WTC11 (cell line): ENCODE results near the gene EHD1. TPM values are rescaled to one million over a fixed set of nuclear protein-coding genes. Genes with fewer than 3 reads are reported as not detected.

Source experiments
- ATAC-seq: fragments of 200-7000 bp; cut with Tn5 transposase; 2 replicates; pipeline ENCODE4 v1.10.0; 2021; ENCODE audit warnings: mild to moderate bottlenecking, moderate library complexity
- CTCF ChIA-PET: fragments of 300-600 bp; sonication (Branson Sonifier 250); formaldehyde crosslinking; loops from one replicate; lab custom pipeline; 2021; ENCODE audit warnings: antibody characterized with exemption; lab: Charles Lee
- POLR2A ChIA-PET: fragments of 350-600 bp; sonication (Branson Sonifier 250); formaldehyde crosslinking; loops from one replicate; lab custom pipeline; 2021; ENCODE audit warnings: antibody characterized with exemption; lab: Charles Lee
- DNase-seq: peaks from one replicate; pipeline ENCODE4 v3.0.0; 2021; ENCODE audit warnings: low spot score
- H3K27ac Mint-ChIP-seq: 2 replicates; pipeline ENCODE4 v1.8.0; 2021; ENCODE audit warnings: mixed read lengths
- H3K27me3 Mint-ChIP-seq: 2 replicates; pipeline ENCODE4 v1.8.0; 2021; ENCODE audit warnings: low read depth, mild to moderate bottlenecking, moderate library complexity, mixed read lengths
- H3K36me3 Mint-ChIP-seq: 2 replicates; pipeline ENCODE4 v1.8.0; 2021; ENCODE audit warnings: mixed read lengths
- H3K4me1 Mint-ChIP-seq: 2 replicates; pipeline ENCODE4 v1.8.0; 2022; ENCODE audit warnings: mixed read lengths
- H3K4me3 Mint-ChIP-seq: 2 replicates; pipeline ENCODE4 v1.8.0; 2021; ENCODE audit warnings: mild to moderate bottlenecking, moderate library complexity, mixed read lengths
- H3K9me3 Mint-ChIP-seq: 2 replicates; pipeline ENCODE4 v1.8.0; 2021; ENCODE audit warnings: mixed read lengths
- HMGA2 ChIP-seq: fragments of 250-450 bp; sonication (Bioruptor Pico); IDR thresholded peaks from 2 replicates; pipeline ENCODE4 v1.4.0; 2021; ENCODE audit warnings: mild to moderate bottlenecking, moderate library complexity
- JUN ChIP-seq: sonication (generic); formaldehyde crosslinking; IDR thresholded peaks from 2 replicates; pipeline ENCODE4 v1.8.0; 2023; ENCODE audit warnings: mild to moderate bottlenecking, missing genetic modification reagents
- NR2C2 ChIP-seq: sonication (generic); formaldehyde crosslinking; IDR thresholded peaks from 2 replicates; pipeline ENCODE4 v1.8.0; 2022; ENCODE audit warnings: mild to moderate bottlenecking, missing genetic modification reagents
- SP1 ChIP-seq: sonication (generic); formaldehyde crosslinking; conservative IDR thresholded peaks from 2 replicates; pipeline ENCODE4 v1.8.1; 2022; ENCODE audit warnings: missing genetic modification reagents
- TCF7 ChIP-seq: sonication (generic); formaldehyde crosslinking; IDR thresholded peaks from 2 replicates; pipeline ENCODE4 v1.8.0; 2022; ENCODE audit warnings: mild to moderate bottlenecking, low read depth, missing genetic modification reagents, moderate library complexity
- TEAD4 ChIP-seq: sonication (generic); formaldehyde crosslinking; IDR thresholded peaks from 2 replicates; pipeline ENCODE4 v1.8.0; 2022; ENCODE audit warnings: mild to moderate bottlenecking, missing genetic modification reagents
- total RNA-seq: library from RNA; stranded (reverse); gene quantifications from 3 replicates; pipeline ENCODE4 v1.2.3, GENCODE V29; 2021
- TF ChIP-seq, protein P1 (sequence below): sonication (generic); formaldehyde crosslinking; IDR thresholded peaks from 2 replicates; pipeline ENCODE4 v1.8.1; 2022; ENCODE audit warnings: missing genetic modification reagents, borderline replicate concordance
- TF ChIP-seq, protein P2 (sequence below): fragments of 250-450 bp; sonication (Bioruptor Pico); IDR thresholded peaks from 2 replicates; pipeline ENCODE4 v1.9.0; 2021; ENCODE audit warnings: mild to moderate bottlenecking
- TF ChIP-seq, protein P3 (sequence below): fragments of 250-450 bp; sonication (Bioruptor Pico); conservative IDR thresholded peaks from 2 replicates; pipeline ENCODE4 v1.9.0; 2021; ENCODE audit warnings: mild to moderate bottlenecking
- TF ChIP-seq, protein P4 (sequence below): fragments of 250-450 bp; sonication (Bioruptor Pico); IDR thresholded peaks from 2 replicates; pipeline ENCODE4 v1.9.0; 2021; ENCODE audit warnings: mild to moderate bottlenecking, borderline replicate concordance
- TF ChIP-seq, protein P5 (sequence below): sonication (generic); formaldehyde crosslinking; IDR thresholded peaks from 2 replicates; pipeline ENCODE4 v1.8.0; 2022; ENCODE audit warnings: mild to moderate bottlenecking, missing genetic modification reagents
- TF ChIP-seq, protein P6 (sequence below): sonication (generic); formaldehyde crosslinking; IDR thresholded peaks from 2 replicates; pipeline ENCODE4 v1.8.1; 2023; ENCODE audit warnings: mild to moderate bottlenecking, moderate library complexity, missing genetic modification reagents
- TF ChIP-seq, protein P7 (sequence below): fragments of 250-450 bp; sonication (Bioruptor Pico); IDR thresholded peaks from 2 replicates; pipeline ENCODE4 v1.9.0; 2021; ENCODE audit warnings: moderate library complexity, mild to moderate bottlenecking, inconsistent platforms, borderline replicate concordance

The EHD1 gene
- total RNA-seq, 1 experiment from 2014 or later: 38.1 TPM

DNA sequence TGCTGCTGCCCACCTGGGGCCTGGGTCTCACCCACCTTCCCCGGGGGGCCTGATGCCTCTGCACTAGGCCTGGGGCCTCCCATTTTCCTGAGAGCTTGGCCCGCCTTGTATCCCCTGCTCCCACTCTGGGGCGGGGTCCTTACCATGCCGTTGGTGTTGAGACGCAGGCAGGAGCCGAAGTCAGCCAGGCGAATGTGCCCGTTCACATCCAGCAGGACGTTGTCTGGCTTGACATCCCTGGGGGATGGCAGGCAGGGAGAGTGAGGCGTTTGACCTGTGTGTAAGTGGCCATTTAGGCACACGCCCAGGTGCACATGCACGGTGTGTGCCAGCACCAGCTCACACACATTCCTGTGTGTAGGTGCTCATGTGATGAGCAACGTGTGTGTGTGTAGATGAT lies 39.1 kb downstream of the EHD1 start:
- H3K4me1 Mint-ChIP-seq: peaks cover 23% of the 10 kb centered on the region
- no peaks in the 10 kb centered on the region for H3K27me3 Mint-ChIP-seq
- POLR2A ChIA-PET: no interaction called here
- no peaks in the 10 kb centered on the region for H3K9me3 Mint-ChIP-seq
- peak overlapping the region; percentile 62; the same call in 1 of the 2 replicates for H3K27ac Mint-ChIP-seq
- no peak for ATAC-seq
- DNase-seq: no peak
- TF ChIP-seq HMGA2: no peak
- TF ChIP-seq TEAD4: no peak
- no peak for TF ChIP-seq NR2C2
- TF ChIP-seq, protein P1, sequence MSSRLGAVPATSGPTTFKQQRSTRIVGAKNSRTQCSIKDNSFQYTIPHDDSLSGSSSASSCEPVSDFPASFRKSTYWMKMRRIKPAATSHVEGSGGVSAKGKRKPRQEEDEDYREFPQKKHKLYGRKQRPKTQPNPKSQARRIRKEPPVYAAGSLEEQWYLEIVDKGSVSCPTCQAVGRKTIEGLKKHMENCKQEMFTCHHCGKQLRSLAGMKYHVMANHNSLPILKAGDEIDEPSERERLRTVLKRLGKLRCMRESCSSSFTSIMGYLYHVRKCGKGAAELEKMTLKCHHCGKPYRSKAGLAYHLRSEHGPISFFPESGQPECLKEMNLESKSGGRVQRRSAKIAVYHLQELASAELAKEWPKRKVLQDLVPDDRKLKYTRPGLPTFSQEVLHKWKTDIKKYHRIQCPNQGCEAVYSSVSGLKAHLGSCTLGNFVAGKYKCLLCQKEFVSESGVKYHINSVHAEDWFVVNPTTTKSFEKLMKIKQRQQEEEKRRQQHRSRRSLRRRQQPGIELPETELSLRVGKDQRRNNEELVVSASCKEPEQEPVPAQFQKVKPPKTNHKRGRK: no peak
- TF ChIP-seq, protein P2, sequence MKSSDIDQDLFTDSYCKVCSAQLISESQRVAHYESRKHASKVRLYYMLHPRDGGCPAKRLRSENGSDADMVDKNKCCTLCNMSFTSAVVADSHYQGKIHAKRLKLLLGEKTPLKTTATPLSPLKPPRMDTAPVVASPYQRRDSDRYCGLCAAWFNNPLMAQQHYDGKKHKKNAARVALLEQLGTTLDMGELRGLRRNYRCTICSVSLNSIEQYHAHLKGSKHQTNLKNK (CRISPR knock-in tag): no peak
- TF ChIP-seq, protein P3, sequence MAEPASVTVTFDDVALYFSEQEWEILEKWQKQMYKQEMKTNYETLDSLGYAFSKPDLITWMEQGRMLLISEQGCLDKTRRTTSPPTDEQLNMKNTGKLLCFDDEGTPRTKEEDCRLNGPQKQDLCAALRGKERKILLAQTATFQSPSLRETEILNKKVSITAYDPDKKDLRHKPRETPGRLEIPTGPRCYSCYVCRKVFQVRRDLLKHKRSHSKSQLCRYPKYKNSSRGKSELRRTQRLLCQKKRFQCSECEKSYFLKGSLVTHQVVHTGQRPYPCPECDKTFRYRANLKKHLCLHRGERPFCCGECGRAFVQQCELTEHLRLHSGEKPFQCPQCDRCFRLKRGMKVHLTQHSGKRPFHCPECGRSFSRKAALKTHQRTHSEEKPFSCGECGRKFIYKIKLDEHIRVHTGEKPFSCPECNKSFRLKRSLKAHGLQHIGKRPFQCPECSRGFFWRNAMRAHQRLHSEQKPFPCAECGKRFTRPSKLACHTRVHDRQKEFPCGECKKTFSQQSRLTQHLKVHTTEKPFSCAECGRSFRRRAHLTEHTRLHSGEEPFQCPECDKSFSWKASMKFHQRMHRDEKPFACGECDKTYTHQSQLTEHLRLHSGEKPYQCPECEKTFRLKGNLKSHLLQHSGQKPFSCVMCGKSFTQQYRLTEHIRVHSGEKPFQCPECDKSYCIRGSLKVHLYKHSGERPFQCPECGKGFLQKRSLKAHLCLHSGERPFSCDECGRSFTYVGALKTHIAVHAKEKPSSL: no peak
- TF ChIP-seq SP1: no peak
- no peak for TF ChIP-seq JUN (CRISPR knock-in tag)
- TF ChIP-seq, protein P4, sequence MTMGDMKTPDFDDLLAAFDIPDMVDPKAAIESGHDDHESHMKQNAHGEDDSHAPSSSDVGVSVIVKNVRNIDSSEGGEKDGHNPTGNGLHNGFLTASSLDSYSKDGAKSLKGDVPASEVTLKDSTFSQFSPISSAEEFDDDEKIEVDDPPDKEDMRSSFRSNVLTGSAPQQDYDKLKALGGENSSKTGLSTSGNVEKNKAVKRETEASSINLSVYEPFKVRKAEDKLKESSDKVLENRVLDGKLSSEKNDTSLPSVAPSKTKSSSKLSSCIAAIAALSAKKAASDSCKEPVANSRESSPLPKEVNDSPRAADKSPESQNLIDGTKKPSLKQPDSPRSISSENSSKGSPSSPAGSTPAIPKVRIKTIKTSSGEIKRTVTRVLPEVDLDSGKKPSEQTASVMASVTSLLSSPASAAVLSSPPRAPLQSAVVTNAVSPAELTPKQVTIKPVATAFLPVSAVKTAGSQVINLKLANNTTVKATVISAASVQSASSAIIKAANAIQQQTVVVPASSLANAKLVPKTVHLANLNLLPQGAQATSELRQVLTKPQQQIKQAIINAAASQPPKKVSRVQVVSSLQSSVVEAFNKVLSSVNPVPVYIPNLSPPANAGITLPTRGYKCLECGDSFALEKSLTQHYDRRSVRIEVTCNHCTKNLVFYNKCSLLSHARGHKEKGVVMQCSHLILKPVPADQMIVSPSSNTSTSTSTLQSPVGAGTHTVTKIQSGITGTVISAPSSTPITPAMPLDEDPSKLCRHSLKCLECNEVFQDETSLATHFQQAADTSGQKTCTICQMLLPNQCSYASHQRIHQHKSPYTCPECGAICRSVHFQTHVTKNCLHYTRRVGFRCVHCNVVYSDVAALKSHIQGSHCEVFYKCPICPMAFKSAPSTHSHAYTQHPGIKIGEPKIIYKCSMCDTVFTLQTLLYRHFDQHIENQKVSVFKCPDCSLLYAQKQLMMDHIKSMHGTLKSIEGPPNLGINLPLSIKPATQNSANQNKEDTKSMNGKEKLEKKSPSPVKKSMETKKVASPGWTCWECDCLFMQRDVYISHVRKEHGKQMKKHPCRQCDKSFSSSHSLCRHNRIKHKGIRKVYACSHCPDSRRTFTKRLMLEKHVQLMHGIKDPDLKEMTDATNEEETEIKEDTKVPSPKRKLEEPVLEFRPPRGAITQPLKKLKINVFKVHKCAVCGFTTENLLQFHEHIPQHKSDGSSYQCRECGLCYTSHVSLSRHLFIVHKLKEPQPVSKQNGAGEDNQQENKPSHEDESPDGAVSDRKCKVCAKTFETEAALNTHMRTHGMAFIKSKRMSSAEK (CRISPR knock-in tag): no peak
- TF ChIP-seq, protein P5, sequence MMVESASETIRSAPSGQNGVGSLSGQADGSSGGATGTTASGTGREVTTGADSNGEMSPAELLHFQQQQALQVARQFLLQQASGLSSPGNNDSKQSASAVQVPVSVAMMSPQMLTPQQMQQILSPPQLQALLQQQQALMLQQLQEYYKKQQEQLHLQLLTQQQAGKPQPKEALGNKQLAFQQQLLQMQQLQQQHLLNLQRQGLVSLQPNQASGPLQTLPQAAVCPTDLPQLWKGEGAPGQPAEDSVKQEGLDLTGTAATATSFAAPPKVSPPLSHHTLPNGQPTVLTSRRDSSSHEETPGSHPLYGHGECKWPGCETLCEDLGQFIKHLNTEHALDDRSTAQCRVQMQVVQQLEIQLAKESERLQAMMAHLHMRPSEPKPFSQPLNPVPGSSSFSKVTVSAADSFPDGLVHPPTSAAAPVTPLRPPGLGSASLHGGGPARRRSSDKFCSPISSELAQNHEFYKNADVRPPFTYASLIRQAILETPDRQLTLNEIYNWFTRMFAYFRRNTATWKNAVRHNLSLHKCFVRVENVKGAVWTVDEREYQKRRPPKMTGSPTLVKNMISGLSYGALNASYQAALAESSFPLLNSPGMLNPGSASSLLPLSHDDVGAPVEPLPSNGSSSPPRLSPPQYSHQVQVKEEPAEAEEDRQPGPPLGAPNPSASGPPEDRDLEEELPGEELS (CRISPR knock-in tag): no peak
- no peak for TF ChIP-seq TCF7
- TF ChIP-seq, protein P6, sequence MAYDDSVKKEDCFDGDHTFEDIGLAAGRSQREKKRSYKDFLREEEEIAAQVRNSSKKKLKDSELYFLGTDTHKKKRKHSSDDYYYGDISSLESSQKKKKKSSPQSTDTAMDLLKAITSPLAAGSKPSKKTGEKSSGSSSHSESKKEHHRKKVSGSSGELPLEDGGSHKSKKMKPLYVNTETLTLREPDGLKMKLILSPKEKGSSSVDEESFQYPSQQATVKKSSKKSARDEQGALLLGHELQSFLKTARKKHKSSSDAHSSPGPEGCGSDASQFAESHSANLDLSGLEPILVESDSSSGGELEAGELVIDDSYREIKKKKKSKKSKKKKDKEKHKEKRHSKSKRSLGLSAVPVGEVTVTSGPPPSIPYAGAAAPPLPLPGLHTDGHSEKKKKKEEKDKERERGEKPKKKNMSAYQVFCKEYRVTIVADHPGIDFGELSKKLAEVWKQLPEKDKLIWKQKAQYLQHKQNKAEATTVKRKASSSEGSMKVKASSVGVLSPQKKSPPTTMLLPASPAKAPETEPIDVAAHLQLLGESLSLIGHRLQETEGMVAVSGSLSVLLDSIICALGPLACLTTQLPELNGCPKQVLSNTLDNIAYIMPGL (CRISPR knock-in tag): no peak
- TF ChIP-seq, protein P7, sequence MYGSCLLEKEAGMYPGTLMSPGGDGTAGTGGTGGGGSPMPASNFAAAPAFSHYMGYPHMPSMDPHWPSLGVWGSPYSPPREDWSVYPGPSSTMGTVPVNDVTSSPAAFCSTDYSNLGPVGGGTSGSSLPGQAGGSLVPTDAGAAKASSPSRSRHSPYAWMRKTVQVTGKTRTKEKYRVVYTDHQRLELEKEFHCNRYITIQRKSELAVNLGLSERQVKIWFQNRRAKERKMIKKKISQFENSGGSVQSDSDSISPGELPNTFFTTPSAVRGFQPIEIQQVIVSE (CRISPR knock-in tag): no peak
- H3K4me3 Mint-ChIP-seq: no peak overlapping the region
- H3K36me3 Mint-ChIP-seq: peaks cover 3% of the 10 kb centered on the region; the same call in 1 of the 2 replicates
- CTCF ChIA-PET: interaction anchor here (1.6 kb wide), 1 partner anchor 10 kb away, joined by 4 read pairs; no protein-coding TSS in a partner anchor
